NCI-H524 (cell line): ENCODE measurements around the gene MFNG.

Experiments used
- DNase-seq, 2 experiments: peaks; one replicate each; lab custom pipeline; 2025; lab: John Stamatoyannopoulos, UW

Gene MFNG

DNA sequence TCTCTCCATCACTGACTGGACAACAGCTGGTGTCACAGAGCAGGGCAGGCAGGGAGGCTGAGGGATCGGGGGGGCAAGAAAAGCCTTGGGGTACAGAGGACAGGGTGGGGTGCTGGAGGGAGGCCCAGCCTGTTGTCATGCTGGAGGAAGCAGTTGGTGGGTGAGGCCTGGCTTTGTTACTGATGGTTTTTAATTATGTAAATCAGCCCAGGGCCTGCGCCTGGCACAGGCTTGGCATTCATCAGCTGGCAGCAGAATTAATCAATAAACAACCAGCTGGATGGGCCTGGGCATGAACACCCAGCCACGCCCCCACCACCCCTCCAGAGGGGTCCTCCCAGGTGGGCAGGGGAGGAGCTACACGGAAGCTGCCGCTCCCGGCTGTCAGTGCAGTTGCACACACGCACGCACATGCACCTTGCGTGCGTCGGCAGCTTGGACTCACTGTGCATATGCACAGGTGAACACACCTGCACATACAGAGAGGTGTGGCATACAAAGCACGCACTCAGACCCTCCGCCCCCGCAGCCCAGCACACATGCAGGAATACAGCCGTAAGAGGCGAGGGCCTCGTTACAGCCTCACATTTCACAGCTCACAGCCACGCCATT lies 37.6 kb downstream of the MFNG start:
- peak in 1 of 2 experiments; percentile 60 for DNase-seq

DNA sequence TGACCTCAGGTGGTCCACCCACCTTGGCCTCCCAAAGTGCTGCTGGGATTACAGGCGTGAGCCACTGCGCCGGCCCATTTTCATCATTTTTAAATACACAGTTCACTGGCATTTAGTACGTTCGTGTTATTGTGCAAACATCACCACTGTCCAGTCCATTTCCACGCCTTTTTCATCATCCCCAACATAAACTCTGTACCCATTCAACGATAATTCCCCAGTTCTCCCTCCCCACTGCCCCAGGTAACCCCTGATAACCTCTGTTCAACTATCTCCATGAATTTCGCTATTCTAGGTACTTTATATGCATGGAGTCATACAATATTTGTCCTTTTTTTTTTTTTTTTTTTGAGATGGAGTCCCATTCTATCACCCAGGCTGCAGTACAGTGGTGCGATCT lies 40.7 kb downstream of the MFNG start:
- DNase-seq, result no peak

DNA sequence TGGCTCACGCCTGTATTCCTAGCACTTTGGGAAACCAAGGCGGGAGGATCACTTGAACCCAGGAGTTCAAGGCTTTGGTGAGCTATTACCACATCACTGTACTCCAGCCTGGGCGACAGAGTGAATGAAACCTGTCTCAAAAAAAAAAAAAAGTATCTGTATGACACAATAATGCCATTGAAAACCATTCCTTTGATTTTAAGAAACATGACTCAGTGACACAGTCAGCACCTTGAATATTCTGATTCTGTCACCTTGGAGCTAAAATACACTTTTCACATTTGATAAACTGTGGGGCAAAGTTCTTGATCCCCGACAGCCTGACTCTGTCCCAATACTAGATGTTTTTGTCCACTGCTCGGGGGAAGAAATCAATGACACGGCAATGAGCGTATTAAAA lies 42.2 kb downstream of the MFNG start:
- no peak for DNase-seq

DNA sequence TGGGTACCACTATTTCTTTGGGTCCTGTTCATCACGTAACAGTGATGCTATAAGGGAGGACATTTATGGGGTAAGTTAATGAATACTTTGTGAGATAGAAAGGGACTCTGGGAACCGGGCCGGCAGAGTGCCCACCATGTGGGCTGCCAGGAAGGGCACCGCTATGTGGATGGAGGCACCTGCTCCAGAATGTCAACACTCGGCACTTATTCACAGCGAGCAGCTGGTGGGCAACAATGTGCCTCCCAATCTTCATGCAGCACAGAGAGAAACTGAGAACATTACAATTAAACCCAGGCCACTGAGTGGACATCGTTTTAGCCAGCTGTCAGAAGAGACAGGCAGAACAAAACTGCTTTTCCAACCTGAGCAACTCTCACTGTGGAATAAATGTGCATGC lies 43.1 kb downstream of the MFNG start:
- DNase-seq, result peak in 1 of 2 experiments; percentile 28

DNA sequence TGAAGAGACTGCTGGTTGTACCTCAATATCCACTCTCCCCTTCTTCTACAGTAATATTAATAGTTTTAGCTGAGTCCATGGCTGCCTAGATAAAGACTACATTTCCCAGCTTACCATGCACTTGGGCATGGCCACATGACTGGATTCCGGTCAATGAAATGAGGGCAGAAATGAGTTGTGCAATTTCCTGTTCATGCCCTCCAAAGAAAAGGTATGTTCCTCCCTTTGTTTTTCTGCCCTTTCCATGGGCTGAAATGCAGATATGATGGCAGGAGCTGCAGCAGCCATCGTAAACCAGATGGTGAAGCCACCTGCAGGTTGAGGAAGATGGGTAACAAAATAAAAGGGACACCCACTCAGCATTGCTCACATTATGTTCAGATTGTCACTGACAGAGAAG lies 43.6 kb downstream of the MFNG start:
- no peak for DNase-seq

DNA sequence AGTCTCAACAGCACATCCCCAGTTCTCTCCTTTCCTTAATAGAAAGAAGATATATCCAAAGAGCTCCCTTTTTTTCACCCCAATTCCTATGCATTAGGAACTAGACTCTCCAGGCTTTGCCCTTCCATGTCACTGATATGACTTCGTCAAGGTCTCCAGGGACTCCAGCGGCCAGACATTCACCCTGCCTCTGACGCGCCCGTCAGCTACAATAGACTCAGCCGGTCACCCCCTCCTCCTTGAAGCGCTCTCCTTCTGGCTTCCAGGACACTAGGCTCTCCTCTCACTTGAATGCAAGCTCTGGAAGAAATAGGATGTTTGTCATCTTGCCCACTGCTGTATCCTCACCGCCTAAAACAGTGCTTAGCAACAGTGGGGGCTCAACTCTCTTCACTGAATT lies 44.0 kb downstream of the MFNG start:
- DNase-seq, result no peak

DNA sequence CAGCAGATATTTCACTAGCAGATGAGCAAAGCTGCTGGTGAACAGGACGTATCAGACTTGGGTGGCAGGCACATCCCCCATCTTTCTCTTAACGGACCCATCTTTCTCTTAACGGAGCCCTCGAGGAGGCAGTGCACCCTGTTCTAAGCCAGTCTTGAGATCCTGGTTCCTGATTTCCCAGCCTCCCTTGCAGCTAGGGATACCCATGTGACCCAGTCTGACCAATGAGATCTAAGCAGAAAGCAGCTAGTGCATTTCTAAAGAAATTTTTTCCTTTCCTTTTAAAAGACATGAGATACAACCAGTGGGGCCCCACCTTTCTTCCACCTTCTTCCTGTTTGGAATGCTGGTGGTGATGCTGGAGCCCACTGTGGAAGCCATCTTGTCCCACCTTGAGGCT lies 45.3 kb downstream of the MFNG start:
- DNase-seq, result no peak

DNA sequence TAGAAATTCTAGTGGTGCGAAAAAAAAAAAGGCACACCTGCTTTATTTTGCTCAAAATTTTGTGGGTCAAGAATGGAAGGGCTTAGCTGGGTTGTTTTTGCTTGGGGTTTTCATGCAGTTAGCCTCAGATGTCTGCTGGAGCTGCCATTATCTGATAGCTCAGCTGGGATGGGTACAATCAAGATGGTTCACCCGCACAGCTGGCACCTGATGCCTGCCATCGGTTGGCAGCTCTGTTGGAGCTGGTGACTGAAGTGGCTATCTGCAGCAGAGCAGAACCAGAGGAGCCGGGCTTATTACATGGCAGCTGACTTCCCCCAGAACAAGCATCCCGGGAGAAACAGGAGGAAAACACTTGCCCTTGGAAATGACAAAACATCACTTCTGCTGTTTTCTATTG lies 46.8 kb downstream of the MFNG start:
- peak; percentile 30 to 65 for DNase-seq

DNA sequence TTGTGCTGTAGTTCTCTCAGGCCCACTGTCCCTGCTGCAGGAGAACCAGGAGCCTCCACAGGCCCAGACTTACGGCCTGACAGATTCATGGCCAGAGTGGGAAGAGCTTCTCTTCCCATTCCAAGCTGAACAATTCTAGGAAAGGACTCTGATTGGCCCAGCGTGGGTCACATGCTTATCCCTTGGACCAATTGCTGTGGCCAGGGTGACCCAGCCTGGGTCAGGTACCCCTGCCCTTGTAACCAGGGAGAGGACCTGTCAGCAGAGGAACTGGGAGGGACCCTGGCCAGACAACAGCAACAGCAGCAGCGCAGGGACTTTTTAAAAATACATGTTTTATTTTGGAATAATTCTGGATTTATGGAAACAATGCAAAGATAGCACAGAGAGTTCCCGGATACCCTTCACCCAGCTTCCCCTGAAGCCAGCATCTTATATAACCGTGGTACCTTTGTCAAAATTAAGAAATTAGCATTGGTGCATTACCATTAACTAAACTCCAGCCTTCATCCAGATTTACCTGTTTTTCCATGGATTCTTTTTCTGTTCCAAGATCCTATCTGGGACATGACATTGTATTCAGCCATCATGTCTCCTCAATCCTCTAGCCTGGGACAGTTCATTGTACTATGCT lies 50.1 kb downstream of the MFNG start:
- DNase-seq, result no peak

DNA sequence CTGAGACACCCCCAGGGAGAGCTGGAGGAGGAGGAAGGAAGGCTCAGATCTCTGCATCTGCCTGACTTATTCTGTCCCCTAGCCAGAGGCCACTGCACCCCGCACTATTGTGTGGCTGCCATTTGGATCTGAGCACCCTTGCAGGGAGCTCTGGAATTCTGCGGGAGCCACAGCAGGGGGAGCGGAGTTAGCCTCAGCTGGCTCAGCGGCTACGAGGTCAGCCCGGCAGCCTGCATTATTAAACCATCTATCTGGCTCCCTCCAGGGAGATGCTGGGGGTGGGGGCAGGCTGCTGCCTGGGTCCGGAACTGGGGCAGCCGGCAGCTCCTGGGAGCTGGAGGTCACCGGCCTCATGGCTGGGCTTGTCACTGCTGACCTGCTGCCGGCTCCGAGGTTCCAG lies 52.4 kb downstream of the MFNG start:
- peak in 1 of 2 experiments; percentile 83 for DNase-seq

DNA sequence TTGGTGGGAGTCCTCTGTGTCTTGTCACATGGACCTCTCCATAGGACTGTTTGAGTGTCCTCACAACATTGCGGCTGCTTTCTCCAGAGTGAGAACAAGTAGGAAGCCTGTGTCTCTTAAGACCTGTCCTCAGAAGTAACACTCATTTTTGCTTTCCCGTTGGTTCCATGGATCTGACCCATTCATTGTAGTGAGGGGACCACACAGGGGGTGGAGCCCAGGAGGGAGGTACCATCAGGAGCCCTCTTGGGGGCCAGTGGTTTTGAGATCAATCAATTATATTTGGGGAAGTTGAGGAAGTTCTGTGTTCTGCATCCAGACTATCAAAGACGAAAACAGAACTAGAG lies 53.5 kb downstream of the MFNG start:
- no peak for DNase-seq

DNA sequence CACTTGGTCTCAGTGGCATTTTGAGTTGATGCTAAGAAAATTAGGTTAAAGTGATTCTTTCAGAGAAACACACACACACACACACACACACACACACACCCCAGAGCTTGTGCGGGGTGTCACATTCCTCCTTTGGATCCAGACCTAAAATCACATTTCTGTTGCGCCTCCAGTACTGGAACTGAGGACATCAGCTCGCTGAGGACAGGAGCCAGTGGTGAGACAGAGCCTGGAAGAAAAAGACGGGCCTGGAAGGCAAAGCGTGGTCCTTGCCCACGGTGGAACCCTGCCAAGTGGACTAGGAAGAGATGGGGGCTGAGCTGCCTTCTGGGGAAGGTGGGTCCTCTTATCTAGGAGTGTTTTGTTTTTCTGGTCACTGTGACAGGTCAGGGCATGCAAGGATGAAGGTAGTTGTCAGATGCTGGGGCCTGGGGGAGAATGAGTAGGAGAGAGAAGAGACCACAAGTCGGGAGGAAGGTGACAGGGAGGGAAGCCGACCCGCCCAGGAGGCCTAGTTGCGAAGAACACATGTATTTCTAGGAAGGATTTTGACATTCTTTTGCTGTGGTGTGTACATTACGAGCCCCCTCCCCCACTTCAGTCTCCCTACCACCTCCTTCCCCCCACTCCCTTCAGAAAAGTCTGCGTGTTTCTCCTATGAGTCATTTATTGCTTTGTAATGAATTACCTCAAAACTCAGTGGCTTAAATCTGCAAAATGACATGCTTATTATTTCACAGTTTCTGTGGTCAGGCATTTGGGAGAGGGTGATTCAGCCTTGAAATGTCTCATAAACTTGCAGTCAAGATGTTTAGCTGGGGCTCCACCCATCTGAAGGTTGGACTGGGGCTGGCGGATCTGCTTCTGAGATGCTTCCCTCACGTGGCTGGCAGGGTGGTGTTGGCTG lies 54.1 kb downstream of the MFNG start:
- peak in 1 of 2 experiments; percentile 44 for DNase-seq

DNA sequence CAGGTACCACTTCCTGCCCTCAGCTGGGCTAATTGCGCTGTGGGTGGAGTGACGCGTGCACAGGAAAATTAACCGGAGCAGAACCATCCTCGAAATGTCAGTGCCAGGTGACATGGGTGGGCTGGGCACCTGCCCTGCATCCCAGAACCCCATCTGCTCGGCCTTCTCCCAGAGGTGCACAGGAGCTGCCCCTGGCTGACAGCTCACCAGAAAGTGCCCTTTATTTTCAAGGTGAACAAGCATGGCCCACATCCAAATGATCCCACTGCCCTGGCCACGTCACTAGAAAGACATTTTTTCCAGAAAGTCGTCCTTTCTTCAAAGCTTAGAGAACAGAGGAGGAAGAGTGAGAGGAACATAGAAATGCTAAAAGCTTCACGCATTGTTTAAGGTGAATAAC lies 54.8 kb downstream of the MFNG start:
- no peak for DNase-seq

DNA sequence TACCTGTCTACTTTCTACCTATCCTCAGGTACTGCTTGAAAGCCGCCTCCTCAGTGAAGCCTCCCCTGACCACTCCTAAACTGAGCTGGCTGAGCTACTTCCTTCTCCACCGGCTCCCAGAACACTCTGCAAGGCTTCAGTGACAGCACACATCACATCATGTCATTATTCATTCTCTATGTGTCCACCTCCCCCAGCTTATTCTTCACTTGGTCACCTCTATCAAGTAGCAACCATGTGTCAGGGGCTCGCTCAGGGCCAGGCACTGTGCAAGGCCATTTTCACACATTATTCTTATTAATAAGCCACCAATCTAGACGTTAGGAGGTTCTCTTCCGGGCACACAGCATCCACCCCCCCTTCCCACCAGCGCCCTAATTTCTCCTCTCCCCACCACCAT lies 55.2 kb downstream of the MFNG start:
- DNase-seq, result no peak

DNA sequence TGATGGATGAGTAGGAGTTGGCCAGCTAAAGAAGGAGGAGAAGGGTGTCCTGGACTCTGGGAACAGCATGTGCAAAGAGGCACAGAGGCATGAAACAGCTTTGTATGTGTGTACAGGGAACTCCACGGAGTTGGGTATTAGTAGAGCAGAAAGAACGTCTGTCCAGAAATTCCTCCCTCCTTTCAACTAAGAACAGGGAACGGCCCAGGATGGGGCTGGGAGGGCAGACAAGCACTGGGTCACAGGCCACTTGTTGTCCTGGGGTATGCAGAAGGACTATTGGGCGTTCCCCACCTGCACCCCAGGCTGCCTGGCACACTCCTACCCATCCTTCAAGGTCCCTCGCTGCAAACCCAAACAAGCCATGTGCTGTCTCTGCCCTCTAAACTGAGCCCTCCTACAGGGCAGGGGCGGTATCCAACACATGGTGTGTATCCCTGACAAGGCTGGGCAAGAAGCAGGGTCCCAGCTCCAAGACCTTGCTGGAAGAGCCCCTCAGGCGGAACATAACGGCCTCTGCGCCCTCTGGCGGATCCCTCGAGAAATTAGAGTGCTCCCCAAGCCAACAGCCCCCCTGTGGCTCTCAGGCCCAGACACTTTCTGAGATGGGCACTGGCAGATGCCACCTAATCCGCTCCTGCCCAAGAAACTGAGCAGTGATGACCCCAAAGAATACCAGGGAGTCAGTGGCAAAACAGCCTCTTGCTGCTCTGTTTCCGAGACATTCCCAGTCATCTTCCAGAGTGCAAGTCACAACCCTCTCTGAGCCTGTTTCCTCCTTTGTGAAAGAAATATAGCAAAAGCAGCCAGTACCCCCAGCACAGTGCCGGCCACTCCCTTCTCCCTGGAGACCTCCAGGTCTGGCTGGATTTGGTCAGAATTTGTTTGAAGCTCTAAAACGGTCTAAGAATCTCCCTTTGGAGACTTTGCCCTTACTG lies 57.3 kb downstream of the MFNG start:
- peak; percentile 74 to 87 for DNase-seq

DNA sequence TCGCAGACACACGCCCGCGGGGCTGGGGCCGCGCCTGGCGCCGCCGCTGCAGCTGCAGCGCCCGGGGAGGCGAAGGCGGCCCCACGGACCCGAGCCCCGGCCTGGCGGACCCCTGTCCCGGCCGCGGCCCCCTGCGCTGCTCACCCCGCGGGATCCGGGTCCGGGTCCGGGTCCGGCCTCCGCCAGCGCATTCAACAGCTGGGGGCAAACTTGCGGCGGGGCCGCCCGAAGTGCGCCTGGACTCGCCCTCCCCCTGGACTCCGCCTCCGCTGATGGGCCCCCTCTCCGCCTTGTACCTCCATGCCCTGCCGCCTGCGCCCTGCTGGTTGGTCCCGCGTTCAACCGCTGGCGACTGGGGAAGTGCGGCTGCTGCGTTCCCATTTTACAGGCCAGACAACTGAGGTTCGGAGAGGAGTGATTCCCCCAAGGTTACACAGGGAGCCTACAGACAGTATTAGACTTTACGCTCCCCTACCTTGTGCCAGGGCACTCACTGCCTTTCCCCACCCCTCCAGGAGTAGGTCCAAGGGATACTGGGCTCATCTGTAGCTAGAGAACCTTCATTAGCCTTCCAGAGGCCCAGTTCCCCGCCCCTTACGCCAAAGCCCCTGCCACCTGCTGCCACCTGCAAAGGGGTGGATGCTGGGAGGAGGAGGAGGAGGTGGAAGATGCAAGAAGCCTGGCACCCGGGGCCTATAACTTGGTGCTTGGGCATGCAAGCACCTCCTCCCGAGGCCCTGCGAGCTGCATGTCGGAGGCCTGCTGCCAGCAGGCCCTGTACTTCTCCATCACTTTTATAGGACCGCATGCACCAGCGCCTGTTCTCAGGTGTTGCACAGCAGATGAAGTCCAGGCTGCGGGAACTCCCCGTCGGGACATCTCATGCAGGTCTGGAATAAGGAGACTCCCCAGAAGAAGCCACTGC lies 58.2 kb downstream of the MFNG start:
- no peak for DNase-seq

DNA sequence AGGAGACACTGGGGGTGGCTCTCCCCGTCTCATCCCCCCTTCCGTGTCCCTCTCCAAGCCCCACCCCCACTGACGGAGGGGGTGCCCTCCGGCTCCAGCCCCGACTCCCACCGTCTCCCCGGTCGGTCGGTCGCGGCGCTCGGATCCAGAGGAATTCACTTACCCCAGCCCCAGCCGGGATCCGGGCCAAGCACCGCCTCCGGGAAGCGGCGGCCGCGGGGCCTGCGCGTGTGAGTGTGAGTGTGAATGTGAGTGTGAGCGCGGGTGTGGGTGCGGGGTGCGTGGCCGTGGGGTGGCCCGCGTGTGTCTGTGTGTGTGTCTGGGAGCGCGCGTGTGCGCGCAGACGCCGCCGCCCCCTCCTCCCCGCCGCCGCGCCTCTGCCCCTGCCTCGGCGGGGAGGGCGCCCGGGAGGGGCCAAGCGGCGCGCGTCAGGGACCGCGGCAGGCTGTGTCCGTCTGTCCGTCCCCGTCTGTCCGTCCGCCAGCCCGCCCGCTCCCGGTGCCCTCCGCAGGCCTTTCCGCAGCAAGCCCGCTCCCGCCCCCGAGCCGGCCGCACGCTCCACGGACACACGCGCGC lies 59.0 kb downstream of the MFNG start, which contains the start of gene ELFN2:
TSS of gene ELFN2 (minus strand) at position 345 of the 576 bp plus-strand sequence. CDS start 51,945 bp downstream, outside the sequence.
- no peak for DNase-seq

DNA sequence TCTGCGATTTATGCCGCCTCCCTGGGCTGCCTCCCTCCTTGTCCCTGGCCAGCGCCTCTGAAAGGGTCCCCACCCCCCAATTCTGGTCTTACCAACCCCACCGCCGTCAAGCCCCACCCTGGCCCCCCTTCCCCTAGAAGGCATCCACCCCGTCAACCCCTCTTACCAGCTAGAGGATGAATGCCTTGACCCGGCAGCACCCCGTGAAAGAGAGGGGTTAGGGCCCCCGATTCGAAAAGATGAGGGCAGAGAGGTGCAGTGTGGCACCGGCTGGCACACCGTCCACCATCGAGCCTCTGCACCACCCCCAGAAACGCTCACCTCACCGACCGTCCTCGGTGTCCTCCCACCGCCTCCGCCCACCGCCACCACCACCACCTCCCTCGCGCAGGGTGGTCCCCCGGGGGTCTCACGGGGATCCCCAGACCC lies 59.5 kb downstream of the MFNG start:
- no peak for DNase-seq

DNA sequence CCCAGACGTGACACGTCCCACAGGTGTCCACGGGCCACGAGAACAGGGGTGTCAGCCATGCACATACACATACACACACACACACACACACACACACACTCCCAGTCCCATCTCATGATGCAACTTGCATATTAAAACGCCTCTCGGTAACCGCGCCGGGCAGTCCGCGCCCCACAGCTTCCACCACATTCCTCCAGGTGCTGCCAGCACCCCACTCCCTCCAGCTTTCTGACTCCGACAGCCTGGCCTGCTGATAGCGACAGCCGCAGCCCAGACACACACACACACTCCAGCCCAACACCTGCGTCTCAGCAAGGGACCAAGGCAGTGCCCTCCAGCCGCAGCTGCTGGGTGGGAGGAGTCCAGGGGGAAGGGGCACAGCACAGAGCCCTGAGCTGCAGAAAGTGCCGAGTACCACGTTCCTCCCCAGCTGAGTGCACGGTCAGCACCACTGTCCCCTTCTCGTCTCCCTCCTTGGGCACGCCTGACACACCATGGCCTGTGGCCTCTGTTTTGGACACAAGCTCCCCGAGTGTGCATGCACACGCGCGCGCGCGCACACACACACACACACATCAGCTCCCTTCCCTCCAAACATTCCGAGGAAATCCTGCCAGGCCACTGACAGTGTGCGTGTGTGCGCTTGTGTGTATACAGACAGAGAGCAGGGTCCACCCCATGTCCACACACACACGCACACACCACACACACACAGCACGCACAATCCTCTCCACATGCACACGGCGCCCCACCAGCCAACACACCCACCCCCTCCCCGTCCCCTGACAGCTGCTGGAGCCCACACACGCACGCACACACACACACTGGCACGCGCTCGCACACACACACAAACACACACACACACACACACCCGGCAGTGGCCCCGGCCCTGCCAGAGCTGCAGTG lies 60.1 kb downstream of the MFNG start:
- peak; percentile 70 to 82 for DNase-seq
